ENCODE results near the gene GLS2.

The GLS2 gene

GRCh38 chr12:56468216-56469006 lies 19.6 kb downstream of the GLS2 start, which contains the start of gene SPRYD4:
SPRYD4 (plus strand) TSS chr12:56468578; CDS start chr12:56468592, 14 bp downstream.
- Histone ChIP-seq H3K9me2 (ENCODE audit: low read depth, low read length) (no peaks in the 10 kb centered on the region), H3K27ac (ENCODE audit: low read depth, low read length, poor library complexity, severe bottlenecking) (peak within 1 kb of the TSS; percentile 76), H3K4me3 (ENCODE audit: low read depth, low read length, poor library complexity, severe bottlenecking) (peak within 1 kb of the TSS; percentile 95), H3K27me3 (ENCODE audit: insufficient read depth, low read length) (no peaks in the 10 kb centered on the region), H3K4me2 (ENCODE audit: low read length) (peak within 1 kb of the TSS; percentile 93), H2AFZ (ENCODE audit: low read length) (no peak within 1 kb of the TSS), H3K79me2 (ENCODE audit: insufficient read depth, low read length) (peaks cover 18% of the 10 kb centered on the region), H3K9ac (ENCODE audit: low read length) (peak within 1 kb of the TSS; percentile 99), H3F3A (ENCODE audit: insufficient read depth, low read length) (no peaks in the 10 kb centered on the region; the same call in 1 of the 2 replicates), H3K36me3 (ENCODE audit: insufficient read depth, low read length) (peaks cover 44% of the 10 kb centered on the region), H4K20me1 (ENCODE audit: insufficient read depth, low read length) (no peaks in the 10 kb centered on the region), H3K9me3 (ENCODE audit: low read length) (no peaks in the 10 kb centered on the region), H3K4me1 (ENCODE audit: insufficient read depth, low read length, severe bottlenecking) (peaks cover 27% of the 10 kb centered on the region)
- no peak for TF ChIP-seq EZH2 (IDR thresholded peaks at IDR 0.05; ENCODE audit: borderline replicate concordance, low read length)
- TF ChIP-seq, protein P1, sequence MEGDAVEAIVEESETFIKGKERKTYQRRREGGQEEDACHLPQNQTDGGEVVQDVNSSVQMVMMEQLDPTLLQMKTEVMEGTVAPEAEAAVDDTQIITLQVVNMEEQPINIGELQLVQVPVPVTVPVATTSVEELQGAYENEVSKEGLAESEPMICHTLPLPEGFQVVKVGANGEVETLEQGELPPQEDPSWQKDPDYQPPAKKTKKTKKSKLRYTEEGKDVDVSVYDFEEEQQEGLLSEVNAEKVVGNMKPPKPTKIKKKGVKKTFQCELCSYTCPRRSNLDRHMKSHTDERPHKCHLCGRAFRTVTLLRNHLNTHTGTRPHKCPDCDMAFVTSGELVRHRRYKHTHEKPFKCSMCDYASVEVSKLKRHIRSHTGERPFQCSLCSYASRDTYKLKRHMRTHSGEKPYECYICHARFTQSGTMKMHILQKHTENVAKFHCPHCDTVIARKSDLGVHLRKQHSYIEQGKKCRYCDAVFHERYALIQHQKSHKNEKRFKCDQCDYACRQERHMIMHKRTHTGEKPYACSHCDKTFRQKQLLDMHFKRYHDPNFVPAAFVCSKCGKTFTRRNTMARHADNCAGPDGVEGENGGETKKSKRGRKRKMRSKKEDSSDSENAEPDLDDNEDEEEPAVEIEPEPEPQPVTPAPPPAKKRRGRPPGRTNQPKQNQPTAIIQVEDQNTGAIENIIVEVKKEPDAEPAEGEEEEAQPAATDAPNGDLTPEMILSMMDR (IDR thresholded peaks at IDR 0.05; ENCODE audit: low read length), result peak; percentile 50

DNA sequence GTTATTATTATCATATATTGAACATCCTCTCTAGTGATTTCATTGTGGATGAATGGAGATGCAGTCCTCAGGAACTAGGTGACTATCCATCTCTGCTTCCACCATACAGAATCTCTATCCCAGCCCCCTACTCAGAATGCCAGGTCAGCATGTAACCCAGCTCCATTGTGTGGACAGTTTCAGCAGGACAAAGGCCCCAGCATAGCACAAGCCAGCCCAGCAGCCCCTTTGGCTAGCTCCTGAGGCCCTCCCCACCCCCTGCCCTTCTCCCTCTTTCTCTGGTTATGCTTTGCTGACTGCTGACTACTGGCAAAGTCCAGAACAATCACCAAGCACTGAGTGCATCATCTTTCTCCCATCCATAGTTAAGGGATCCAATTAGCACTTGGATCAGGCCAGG lies 25.4 kb downstream of the GLS2 start:
- peaks cover 25% of the 10 kb centered on the region for H3K4me1 ChIP-seq (ENCODE audit: insufficient read depth, low read length, severe bottlenecking)
- H4K20me1 ChIP-seq (ENCODE audit: insufficient read depth, low read length), result no peaks in the 10 kb centered on the region
- H3K4me3 ChIP-seq (ENCODE audit: low read depth, low read length, poor library complexity, severe bottlenecking), result no peak overlapping the region
- no peak overlapping the region for H2AFZ ChIP-seq (ENCODE audit: low read length)
- no peaks in the 10 kb centered on the region for H3K27me3 ChIP-seq (ENCODE audit: insufficient read depth, low read length)
- no peaks in the 10 kb centered on the region for H3K9me3 ChIP-seq (ENCODE audit: low read length)
- no peaks in the 10 kb centered on the region for H3K9me2 ChIP-seq (ENCODE audit: low read depth, low read length)
- H3F3A ChIP-seq (ENCODE audit: insufficient read depth, low read length), result no peaks in the 10 kb centered on the region; the same call in 1 of the 2 replicates
- TF ChIP-seq, protein P1 (IDR thresholded peaks at IDR 0.05; ENCODE audit: low read length), result no peak
- TF ChIP-seq EZH2 (IDR thresholded peaks at IDR 0.05; ENCODE audit: borderline replicate concordance, low read length), result no peak
- no peak overlapping the region for H3K9ac ChIP-seq (ENCODE audit: low read length)
- no peak overlapping the region for H3K4me2 ChIP-seq (ENCODE audit: low read length)
- H3K79me2 ChIP-seq (ENCODE audit: insufficient read depth, low read length), result no peaks in the 10 kb centered on the region
- H3K27ac ChIP-seq (ENCODE audit: low read depth, low read length, poor library complexity, severe bottlenecking), result no peak overlapping the region
- H3K36me3 ChIP-seq (ENCODE audit: insufficient read depth, low read length), result no peaks in the 10 kb centered on the region

- Histone ChIP-seq H2AFZ (ENCODE audit: low read length) (no peak overlapping the region), H3K9me2 (ENCODE audit: low read depth, low read length) (no peaks in the 10 kb centered on the region), H3K27me3 (ENCODE audit: insufficient read depth, low read length) (no peaks in the 10 kb centered on the region), H3K9ac (ENCODE audit: low read length) (no peak overlapping the region), H3K4me1 (ENCODE audit: insufficient read depth, low read length, severe bottlenecking) (peaks cover 25% of the 10 kb centered on the region), H3K27ac (ENCODE audit: low read depth, low read length, poor library complexity, severe bottlenecking) (peak overlapping the region; percentile 90), H3K4me2 (ENCODE audit: low read length) (no peak overlapping the region), H3K9me3 (ENCODE audit: low read length) (no peaks in the 10 kb centered on the region), H3K4me3 (ENCODE audit: low read depth, low read length, poor library complexity, severe bottlenecking) (no peak overlapping the region), H4K20me1 (ENCODE audit: insufficient read depth, low read length) (no peaks in the 10 kb centered on the region), H3K79me2 (ENCODE audit: insufficient read depth, low read length) (no peaks in the 10 kb centered on the region), H3K36me3 (ENCODE audit: insufficient read depth, low read length) (no peaks in the 10 kb centered on the region), H3F3A (ENCODE audit: insufficient read depth, low read length) (no peaks in the 10 kb centered on the region)
- no peak for TF ChIP-seq EZH2 (IDR thresholded peaks at IDR 0.05; ENCODE audit: borderline replicate concordance, low read length)
- TF ChIP-seq, protein P1 (IDR thresholded peaks at IDR 0.05; ENCODE audit: low read length), result no peak
These were observed 26.5 kb downstream of the GLS2 start for GRCh38 chr12:56461235-56462159.
